Measurements from ENCODE around the gene LMBRD2.

LMBRD2 gene

DNA sequence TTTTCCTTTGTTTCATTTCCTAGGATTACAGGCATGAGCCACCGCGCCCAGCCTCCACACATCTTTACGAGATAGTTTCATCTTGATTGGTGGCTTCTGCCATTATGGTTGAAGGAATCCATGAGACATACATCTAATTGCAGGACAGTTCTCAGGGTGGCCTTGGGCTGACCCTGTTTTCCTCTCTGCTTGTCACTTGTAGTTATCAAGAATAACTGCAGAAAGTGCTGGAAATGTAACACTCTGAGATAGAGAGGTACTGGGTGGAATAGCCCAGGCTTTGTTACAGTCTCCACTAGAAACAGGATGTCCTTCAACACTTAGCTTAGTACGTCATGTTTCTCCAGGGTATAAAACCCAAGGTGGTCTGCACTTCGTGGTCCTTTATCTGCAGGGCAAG is 95.7 kb downstream of the LMBRD2 start:
- TF ChIP-seq, protein P1, sequence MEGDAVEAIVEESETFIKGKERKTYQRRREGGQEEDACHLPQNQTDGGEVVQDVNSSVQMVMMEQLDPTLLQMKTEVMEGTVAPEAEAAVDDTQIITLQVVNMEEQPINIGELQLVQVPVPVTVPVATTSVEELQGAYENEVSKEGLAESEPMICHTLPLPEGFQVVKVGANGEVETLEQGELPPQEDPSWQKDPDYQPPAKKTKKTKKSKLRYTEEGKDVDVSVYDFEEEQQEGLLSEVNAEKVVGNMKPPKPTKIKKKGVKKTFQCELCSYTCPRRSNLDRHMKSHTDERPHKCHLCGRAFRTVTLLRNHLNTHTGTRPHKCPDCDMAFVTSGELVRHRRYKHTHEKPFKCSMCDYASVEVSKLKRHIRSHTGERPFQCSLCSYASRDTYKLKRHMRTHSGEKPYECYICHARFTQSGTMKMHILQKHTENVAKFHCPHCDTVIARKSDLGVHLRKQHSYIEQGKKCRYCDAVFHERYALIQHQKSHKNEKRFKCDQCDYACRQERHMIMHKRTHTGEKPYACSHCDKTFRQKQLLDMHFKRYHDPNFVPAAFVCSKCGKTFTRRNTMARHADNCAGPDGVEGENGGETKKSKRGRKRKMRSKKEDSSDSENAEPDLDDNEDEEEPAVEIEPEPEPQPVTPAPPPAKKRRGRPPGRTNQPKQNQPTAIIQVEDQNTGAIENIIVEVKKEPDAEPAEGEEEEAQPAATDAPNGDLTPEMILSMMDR (IDR thresholded peaks at IDR 0.05; ENCODE audit: low read depth, low read length, missing control alignments): no peak
- no peak overlapping the region for H3K4me3 ChIP-seq (replicated peaks; ENCODE audit: low read depth, low read length)
- no peak for DNase-seq (ENCODE audit: extremely low read depth, low read depth)

DNA sequence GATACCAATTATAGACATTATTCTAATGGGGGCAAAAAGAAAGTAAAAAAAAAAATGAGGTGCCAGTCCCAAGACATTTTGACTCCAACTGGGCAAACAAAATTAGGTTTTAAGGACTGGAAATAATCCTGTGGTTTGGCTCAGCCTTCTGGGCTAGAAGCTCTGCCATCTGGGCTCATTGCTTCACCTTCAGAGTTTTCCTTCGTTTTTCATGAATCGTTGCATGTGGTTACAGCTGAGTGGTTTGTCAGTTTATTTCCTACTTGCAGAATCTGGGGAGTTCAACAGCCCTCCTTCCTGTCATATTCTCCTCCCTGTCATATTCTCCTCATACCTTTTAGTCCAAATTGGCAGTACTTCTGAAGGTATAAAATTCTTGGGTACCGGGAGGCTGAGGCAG is 97.0 kb downstream of the LMBRD2 start:
- TF ChIP-seq, protein P1 (IDR thresholded peaks at IDR 0.05; ENCODE audit: low read depth, low read length, missing control alignments): no peak
- DNase-seq (ENCODE audit: extremely low read depth, low read depth): no peak
- no peak overlapping the region for H3K4me3 ChIP-seq (replicated peaks; ENCODE audit: low read depth, low read length)

DNA sequence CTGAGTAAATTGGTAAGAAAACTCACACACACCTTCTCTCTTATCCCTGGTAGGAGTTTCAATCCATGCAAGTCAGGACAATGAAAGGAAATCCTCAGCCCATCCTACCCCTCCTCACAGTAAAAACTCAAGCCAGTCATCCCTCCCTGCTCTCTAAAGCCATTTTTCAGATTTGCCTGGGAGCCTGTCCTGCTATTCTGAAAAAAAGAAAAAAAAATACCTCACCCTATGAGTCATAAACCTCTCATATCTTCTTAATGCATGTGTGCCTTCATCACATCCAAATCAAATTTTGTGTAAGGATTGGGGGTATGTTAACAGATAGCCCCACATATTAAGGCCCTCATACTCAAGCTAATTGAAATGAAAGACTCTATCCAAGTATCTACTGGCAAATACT is 99.1 kb downstream of the LMBRD2 start:
- DNase-seq (ENCODE audit: extremely low read depth, low read depth): no peak
- TF ChIP-seq, protein P1 (IDR thresholded peaks at IDR 0.05; ENCODE audit: low read depth, low read length, missing control alignments): no peak
- H3K4me3 ChIP-seq (replicated peaks; ENCODE audit: low read depth, low read length): no peak overlapping the region

DNA sequence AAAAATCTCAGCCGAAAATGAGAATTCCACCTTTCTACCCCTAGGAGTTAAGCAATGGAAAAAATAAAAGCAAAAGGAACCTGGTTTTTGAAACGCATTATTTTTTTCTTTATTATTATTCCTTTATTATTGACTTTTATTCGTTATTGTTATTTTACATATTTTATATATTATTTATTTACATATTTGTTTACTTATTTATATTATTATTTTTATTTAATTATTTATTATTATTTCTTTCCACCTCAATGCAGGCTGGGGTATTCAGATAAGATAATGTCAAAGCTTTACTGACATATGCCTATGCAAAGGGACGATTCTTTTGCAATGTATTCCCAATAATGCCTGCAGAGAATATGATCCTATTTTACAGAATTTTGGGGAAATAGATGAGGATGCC is 101.7 kb downstream of the LMBRD2 start:
- TF ChIP-seq, protein P1 (IDR thresholded peaks at IDR 0.05; ENCODE audit: low read depth, low read length, missing control alignments): no peak
- no peak for DNase-seq (ENCODE audit: extremely low read depth, low read depth)
- no peak overlapping the region for H3K4me3 ChIP-seq (replicated peaks; ENCODE audit: low read depth, low read length)
